GM19193 (cell line): ENCODE measurements around the gene VSIG4.

Source experiments
- POLR2A ChIP-seq: IDR thresholded peaks from 4 replicates; pipeline ENCODE4 v1.6.1; 2011; ENCODE audit not compliant: insufficient read depth, insufficient read length; ENCODE audit errors: extremely low read depth

VSIG4 gene, protein sequence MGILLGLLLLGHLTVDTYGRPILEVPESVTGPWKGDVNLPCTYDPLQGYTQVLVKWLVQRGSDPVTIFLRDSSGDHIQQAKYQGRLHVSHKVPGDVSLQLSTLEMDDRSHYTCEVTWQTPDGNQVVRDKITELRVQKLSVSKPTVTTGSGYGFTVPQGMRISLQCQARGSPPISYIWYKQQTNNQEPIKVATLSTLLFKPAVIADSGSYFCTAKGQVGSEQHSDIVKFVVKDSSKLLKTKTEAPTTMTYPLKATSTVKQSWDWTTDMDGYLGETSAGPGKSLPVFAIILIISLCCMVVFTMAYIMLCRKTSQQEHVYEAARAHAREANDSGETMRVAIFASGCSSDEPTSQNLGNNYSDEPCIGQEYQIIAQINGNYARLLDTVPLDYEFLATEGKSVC

GRCh38 chrX:66039944-66040343, at the start of gene VSIG4:
VSIG4 (minus strand) TSS chrX:66040080; CDS start chrX:66039998, 82 bp downstream.
- no peak for TF ChIP-seq POLR2A

DNA sequence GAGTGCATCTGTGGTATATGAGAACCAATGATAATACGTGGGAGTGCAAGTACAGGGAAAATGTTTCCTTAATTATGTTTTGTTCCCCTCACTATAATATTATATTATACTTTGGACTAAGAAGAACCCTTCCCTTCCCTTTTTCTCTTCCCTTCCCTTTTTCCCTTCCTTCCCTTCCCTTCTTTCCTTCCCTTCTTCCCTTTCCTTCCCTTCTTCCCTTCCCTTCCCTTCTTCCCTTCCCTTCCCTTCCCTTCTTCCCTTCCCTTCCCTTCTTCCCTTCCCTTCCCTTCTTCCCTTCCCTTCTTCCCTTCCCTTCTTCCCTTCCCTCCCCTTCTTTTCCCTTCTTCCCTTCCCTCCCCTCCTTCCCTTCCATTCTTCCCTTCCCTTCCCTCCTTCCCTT, 36.9 kb upstream of the VSIG4 start:
- no peak for TF ChIP-seq POLR2A

DNA sequence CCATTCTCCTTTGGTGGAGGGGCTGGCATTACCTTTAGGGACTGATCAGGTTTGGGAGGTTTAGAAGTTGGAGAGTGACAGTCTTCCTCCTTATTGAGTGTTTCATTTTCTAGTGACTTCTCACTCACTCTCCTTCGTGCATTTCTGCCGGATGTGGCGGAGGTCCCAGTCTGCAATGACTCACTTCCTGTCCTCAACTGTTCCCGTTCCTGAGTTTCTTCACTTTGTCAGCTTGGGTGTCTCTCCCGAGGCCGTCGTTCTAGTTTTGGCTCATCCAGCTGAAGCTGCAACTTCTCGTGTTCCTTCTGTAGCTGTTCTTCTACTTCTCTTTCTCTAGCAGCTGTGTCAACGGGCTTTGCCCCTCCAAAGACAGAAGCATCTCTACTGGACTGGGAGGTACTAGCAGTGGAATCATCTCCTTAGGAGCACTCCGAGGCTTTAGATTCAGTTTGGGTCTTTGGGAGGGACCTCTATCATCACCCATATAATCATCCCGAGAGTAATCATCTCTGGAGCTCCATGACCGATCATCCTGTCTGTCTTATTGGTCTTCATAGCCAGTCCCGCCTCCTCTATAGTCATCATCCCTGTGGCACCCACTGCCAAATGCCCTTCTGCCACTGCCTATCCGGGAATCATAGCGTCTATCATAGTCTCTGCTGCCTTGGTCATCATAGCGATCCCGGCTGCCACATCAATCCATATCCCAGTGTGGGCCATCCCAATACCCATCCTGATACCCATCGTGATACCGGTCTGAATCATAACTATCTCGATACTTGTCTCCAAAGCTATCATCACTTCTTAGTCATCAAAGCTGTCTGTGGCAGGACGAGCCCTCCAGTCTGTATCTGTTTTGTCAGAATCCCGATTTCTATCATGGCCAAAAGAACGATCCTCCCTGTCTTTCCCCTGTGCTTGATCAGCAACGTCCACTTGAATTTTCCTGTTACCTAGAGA, 35.3 kb upstream of the VSIG4 start:
- no peak for TF ChIP-seq POLR2A

DNA sequence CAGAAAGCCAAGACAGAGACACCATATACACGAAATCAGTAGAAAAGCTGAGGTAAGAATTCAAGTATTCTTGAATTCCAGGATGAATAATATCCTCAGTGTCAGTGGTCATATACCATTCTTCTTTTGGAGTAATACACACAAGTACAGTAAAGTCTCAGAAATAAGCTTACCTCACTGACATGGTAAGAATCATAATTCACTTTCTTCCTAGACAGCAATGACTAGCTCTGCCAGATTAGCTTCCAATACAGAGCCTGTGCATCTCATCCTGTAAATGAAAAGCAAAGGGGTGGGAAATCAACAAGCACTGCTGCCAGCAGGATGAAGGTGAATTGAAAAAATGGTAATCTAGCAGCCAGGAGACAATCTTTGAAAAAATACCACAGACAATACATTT, 31.2 kb upstream of the VSIG4 start:
- TF ChIP-seq POLR2A, result no peak

DNA sequence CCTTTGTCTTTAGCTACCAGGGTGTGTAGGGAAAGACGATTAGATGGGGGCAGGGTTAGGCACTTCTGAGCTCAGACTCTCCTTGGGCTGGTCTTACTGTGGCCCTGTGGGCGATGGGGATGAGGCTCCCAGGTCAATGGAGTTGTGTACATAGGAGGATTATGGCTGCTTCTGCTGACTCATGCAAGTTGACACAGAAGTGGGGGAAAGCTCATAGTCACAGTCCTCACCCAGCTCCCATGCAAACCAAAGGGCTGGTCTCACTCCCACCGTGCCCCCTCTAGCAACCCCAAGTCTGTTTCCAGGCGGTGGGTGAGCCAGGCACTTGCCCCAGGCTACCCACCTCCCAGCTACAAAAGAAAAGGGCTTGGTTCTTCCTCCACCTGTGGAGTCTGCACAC, 24.4 kb upstream of the VSIG4 start:
- no peak for TF ChIP-seq POLR2A

GRCh38 chrX:66054978-66055377, 15.1 kb upstream of the VSIG4 start:
- no peak for TF ChIP-seq POLR2A

- no peak for TF ChIP-seq POLR2A
Observed at GRCh38 chrX:66053414-66053813, 13.5 kb upstream of the VSIG4 start.

- TF ChIP-seq POLR2A, result no peak
Observed at GRCh38 chrX:66051980-66052379, 12.1 kb upstream of the VSIG4 start.

- TF ChIP-seq POLR2A, result no peak
Observed at GRCh38 chrX:66050140-66050569, 10.3 kb upstream of the VSIG4 start.

DNA sequence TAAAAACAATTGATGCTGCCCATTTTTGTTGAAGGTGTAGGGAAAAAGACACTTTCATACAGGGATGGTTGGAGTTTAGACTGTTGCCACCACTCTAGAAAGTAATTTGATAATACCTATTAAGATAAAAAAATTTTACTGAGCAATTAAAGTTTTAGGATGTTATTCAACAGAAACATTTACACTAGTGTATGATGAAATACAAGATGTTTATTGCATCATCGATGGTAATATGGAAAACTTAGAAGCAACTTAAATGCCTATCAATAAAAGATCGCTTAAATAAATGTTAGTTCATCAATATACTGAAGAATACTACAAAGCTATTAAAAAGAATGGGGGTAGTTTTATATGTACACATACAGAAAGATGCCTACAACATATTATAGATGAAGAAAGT, 9.2 kb upstream of the VSIG4 start:
- no peak for TF ChIP-seq POLR2A

DNA sequence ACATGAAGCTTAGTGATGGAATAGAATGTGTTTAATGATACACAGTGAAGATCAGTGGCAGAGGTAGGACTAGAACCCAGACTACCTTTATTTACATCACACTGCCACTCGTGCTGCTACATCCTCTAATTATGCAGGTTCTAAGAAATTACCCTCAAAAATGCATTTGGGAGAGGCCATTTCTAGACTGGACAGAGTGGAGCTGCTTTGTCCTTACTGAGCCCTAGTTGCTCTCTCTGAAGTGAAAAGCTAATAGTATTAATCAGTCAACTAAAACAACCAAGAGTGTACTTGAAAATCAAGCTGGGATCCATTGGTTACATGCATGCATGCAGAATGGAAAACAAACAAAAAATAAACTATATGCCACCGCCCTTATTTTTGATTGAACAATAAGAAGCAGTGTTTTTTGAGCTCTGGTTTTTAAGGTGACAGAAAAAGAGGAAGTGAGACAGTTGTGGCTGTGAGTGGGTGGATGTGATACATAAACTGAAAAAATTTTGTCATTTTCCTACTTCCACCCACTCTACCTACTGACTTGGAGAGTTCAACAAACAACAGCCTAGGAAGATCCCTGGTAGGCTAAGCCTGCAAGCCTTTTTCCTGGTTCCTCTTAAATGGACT, 6.8 kb upstream of the VSIG4 start:
- no peak for TF ChIP-seq POLR2A

DNA sequence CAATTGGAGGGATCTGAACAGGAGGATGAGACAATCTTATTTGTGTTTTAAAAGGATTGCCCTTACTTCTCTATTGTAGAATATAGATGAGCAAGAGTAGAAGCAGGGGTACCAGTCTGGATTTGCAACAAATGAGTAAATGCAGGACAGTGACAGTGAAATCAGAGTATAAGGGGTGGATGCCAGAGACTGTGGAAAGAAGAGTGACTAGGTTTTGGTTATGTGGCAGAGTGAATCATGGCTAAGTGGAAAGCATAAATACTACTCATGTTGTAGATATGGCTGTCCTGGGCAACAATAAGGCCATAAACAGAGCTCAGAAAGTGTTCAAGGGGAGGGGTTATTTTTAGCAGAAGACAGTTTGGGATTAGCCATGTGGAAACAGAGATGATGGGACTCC, 6.0 kb upstream of the VSIG4 start:
- TF ChIP-seq POLR2A, result no peak

DNA sequence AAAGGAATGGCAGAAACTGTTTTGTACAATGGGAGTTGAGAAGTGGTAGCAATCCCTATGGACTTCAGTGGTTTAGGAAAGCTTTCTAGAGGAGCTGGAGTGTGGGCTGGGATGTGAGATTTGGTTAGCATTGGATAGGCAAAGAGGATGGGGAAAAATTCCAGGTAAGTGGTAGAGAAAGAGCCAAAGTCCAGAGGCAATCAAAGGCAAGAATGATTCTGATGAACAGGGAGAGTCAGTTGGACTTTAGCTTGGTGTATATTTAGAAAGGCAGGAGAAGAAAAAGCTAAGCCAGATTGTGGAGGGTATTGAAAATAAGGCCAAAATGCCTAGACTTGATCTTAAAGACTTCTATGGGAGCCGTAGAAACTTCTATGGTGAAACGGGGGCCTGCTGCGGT, 3.7 kb upstream of the VSIG4 start:
- no peak for TF ChIP-seq POLR2A

DNA sequence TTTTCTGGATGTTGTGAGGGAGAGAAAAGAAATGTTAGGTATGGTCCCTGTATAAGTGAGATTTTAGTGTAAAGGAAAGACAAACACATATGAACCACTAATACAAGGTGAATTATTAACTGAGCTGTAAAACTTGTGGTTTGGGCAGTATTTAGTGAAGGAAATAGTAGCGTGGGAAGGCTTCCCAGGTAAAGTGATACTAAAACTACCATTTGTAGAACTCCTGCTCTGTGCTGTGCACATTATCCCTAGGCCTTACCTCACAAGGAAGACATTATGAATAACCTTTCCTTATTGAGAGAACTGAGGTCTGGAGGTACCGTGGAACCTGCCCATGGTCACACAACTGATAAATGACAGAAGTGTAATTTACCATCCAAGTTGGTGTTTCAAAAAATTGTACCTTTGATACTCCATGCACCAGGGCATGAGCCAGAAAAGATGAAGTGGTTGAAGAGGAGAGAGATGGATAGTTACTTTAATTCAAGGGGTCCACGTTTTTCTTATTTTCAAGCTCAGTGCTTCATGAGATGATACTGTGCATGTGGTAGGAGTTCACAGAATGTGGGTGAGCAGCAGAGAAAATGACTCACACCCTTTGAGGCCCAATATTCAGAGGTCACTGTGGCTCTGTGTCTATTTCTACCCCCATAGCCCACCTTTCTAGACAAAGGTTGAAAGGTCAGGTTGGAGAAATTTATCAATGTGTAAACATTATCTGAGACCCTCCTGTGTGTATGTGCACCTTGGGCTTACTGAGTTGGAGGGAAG, 2.6 kb upstream of the VSIG4 start:
- TF ChIP-seq POLR2A, result no peak
